ENCODE measurements around the gene TRMT1. TPM values are rescaled to one million over a fixed set of nuclear protein-coding genes. Genes with fewer than 3 reads are reported as not detected.
A peak's percentile ranks its signal among the peaks of the same experiment; 100 is the strongest.

The TRMT1 gene
- total RNA-seq, 1 donor from 2014 or later: 153 TPM

DNA sequence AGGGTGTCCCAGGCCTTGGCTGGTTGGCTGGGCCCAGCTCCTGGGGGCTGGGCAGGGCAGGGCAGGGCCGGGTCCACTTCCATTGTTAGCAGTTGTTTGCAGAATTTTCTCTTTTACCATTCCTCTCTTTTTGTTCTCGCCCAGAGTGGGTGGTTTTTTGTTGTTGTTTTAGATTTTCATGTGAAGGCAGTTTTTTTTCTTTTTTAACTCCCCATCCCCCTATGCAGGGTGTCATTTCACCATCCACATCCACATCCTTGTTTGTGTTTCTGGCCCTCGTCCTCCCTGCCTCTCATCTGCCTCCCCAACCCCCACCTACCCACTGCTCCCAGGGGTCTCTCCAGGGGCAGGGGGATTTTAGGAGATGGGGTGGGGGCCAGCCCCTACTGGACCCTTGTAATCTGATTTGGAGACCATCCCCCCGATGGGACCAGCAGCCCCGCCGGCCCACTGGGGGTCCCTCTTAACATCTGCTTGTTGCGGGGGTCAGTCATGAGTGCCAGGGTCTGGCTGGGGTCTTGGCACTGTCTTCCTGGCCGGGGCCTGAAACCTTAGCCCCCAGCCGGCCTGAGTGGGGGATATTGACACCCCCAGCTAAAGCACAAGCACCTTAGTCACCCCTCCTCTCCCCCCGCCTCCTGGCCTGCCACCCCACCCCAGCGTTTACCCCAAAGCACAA lies 23.2 kb upstream of the TRMT1 start:
- intact Hi-C loops (cut with micrococcal nuclease): no loop called here
- H3K27ac Mint-ChIP-seq: peak overlapping the region; percentile 54
- peaks cover 38% of the 10 kb centered on the region for H3K36me3 Mint-ChIP-seq (ENCODE audit: low read depth)
- no peaks in the 10 kb centered on the region for H3K4me1 Mint-ChIP-seq
- H3K9me3 Mint-ChIP-seq: no peaks in the 10 kb centered on the region
- DNase-seq: no peak
- H3K27me3 Mint-ChIP-seq: no peaks in the 10 kb centered on the region
- no peak overlapping the region for H3K4me3 Mint-ChIP-seq

DNA sequence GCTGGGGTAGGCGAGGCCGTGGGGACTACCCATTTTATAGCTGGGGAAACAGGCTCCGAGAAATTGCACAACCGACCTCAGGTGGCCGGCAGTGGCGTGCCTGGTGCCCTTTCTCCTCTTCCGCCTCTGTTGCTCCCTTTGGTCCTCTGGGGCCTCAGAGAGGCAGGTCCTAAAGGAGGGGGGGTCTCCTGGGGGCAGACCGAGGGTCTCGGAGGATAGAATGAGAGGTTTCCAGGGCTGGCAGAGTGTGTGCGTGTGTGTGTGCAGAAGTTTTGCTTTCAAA lies 22.3 kb upstream of the TRMT1 start:
- H3K9me3 Mint-ChIP-seq: no peaks in the 10 kb centered on the region

DNA sequence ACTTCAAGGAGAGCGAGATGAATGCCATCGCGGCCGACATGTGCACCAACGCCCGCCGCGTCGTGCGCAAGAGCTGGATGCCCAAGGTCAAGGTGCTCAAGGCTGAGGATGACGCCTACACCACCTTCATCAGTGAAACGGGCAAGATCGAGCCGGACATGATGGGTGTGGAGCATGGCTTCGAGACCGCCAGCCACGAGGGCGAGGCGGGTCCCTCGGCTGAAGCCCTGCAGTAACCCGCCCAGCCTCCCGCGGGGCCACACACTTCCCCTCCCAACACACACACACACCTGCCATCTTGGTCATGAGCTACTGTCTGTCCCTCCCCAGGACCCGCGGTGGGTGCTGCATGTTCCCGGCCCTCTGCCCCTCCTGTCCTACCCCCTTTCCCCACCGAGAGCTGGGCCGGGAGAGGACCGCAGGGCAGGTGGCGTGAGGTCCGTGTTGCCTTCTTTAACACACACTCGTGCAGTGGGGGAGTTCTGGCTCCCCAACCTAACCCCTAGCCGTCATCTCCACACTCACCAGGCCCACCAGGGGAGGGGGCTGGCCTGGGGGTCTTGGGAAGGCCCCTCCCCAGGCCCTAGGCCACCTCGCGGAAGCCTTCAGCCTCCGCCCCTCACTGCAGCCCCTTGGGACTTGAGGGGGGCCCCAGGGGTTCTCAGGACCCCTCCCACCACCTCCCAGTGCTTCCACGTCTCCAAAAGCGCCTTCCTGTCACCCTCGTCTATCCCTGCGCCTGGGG lies 21.8 kb upstream of the TRMT1 start:
- no peak for DNase-seq
- H3K9me3 Mint-ChIP-seq: no peaks in the 10 kb centered on the region
- intact Hi-C loops (cut with micrococcal nuclease): no loop called here
- peaks cover 4% of the 10 kb centered on the region for H3K4me1 Mint-ChIP-seq
- H3K27ac Mint-ChIP-seq: no peak overlapping the region
- H3K27me3 Mint-ChIP-seq: no peaks in the 10 kb centered on the region
- H3K4me3 Mint-ChIP-seq: no peak overlapping the region
- H3K36me3 Mint-ChIP-seq (ENCODE audit: low read depth): peaks cover 34% of the 10 kb centered on the region

More for the DNA sequence above, 22.3 kb upstream of the TRMT1 start:
- Mint-ChIP-seq H3K4me1 (no peaks in the 10 kb centered on the region), H3K27me3 (no peaks in the 10 kb centered on the region), H3K36me3 (ENCODE audit: low read depth) (peaks cover 38% of the 10 kb centered on the region), H3K27ac (no peak overlapping the region), H3K4me3 (no peak overlapping the region)
- intact Hi-C loops (cut with micrococcal nuclease): no loop called here
- DNase-seq: no peak

DNA sequence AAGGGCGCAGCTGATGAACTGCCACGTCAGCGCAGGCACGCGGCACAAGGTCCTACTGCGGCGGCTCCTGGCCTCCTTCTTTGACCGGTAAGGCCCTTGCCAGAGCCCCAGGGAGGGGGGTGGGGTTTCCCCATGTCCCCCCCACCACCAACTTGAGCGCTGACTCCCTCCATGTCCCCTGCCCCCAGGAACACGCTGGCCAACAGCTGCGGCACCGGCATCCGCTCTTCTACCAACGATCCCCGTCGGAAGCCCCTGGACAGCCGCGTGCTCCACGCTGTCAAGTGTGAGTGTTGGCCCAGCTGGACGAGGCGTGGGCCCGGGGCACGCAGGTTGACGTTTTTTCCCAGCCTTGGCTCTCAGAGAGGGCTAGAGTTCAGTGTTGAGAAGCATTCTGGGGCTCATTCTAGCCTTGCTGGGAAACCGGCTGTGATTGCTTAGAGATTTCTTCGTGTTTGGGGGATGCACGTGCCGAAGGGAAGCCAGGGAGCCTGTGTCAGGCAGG lies 20.8 kb upstream of the TRMT1 start:
- Mint-ChIP-seq H3K4me3 (no peak overlapping the region), H3K27ac (no peak overlapping the region)
- intact Hi-C loops (cut with micrococcal nuclease): no loop called here

DNA sequence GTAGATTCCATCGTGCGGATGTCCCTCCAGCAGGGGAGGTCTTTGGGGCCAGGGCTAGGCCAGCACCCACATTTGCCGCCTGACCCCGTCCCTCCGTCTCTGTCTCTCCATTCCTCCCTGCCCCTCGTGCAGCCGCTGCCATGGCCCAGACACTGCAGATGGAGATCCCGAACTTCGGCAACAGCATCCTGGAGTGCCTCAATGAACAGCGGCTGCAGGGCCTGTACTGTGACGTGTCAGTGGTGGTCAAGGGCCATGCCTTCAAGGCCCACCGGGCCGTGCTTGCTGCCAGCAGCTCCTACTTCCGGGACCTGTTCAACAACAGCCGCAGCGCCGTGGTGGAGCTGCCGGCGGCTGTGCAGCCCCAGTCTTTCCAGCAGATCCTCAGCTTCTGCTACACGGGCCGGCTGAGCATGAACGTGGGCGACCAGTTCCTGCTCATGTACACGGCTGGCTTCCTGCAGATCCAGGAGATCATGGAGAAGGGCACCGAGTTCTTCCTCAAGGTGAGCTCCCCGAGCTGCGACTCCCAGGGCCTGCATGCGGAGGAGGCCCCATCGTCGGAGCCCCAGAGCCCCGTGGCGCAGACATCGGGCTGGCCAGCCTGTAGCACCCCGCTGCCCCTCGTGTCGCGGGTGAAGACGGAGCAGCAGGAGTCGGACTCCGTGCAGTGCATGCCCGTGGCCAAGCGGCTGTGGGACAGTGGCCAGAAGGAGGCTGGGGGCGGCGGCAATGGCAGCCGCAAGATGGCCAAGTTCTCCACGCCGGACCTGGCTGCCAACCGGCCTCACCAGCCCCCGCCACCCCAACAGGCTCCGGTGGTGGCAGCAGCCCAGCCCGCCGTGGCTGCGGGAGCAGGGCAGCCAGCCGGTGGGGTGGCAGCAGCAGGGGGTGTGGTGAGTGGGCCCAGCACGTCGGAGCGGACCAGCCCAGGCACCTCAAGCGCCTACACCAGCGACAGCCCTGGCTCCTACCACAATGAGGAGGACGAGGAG lies 18.8 kb upstream of the TRMT1 start:
- Mint-ChIP-seq H3K9me3 (no peaks in the 10 kb centered on the region), H3K4me3 (no peak overlapping the region), H3K36me3 (ENCODE audit: low read depth) (peaks cover 36% of the 10 kb centered on the region), H3K4me1 (peaks cover 28% of the 10 kb centered on the region), H3K27ac (peak overlapping the region; percentile 42), H3K27me3 (no peaks in the 10 kb centered on the region)
- intact Hi-C loops (cut with micrococcal nuclease): no loop called here
- no peak for DNase-seq

More for the DNA sequence above, 20.8 kb upstream of the TRMT1 start:
- Mint-ChIP-seq H3K27me3 (no peaks in the 10 kb centered on the region), H3K9me3 (no peaks in the 10 kb centered on the region), H3K4me1 (peaks cover 14% of the 10 kb centered on the region), H3K36me3 (ENCODE audit: low read depth) (peaks cover 36% of the 10 kb centered on the region)
- no peak for DNase-seq

DNA sequence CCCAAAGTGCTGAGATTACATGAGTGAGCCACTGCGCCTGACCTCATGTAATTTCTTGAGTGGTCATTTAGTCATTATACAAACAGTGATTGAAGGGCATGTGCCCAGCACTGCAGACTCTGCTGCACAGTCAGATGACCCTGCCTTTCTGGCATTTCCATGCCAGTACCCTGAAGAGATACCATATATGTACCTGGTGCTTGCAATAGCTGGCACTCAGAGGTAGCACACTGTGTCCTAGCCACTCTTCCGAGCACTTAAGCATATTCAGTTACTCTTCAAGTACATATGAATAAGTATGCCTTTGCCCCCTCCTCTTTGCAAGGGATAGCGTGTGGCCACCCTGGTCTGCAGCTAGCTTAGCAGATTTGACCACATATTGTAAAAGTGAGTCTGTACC lies 18.1 kb upstream of the TRMT1 start:
- Mint-ChIP-seq H3K4me3 (no peak overlapping the region), H3K9me3 (no peaks in the 10 kb centered on the region), H3K36me3 (ENCODE audit: low read depth) (peaks cover 37% of the 10 kb centered on the region), H3K27ac (peak overlapping the region; percentile 70), H3K27me3 (no peaks in the 10 kb centered on the region), H3K4me1 (peaks cover 28% of the 10 kb centered on the region)
- no peak for DNase-seq
- intact Hi-C loops (cut with micrococcal nuclease): no loop called here

DNA sequence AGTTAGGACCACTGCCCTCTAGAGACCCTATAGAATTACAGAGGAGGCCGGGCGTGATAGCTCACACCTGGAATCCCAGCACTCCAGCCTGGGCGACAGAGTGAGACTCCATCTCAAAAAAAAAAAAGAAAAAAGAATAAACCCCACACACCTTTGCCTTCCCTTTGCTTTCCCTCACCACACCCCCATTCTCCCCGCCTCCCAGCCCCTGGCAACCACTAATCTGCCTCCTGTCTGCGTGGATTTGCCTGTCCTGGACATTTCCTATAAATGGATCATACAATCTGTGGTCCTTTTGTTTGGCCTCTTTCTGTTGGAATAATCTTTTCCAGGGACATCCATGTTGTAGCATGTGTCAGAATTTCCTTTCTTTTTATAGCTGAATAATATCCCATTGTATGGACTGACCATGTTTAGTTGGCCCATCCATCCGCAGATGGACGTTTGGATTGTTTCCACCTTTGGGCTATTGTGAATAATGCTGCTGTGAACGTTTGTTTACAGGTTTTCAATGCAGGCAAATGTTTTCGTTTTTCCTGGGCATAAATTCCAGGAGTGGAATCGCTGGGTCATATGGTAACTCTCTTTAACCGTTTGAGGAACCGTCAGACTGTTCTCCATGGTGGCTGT lies 16.8 kb upstream of the TRMT1 start:
- Mint-ChIP-seq H3K4me3 (peak overlapping the region; percentile 85), H3K4me1 (peaks cover 33% of the 10 kb centered on the region), H3K36me3 (ENCODE audit: low read depth) (peaks cover 33% of the 10 kb centered on the region), H3K9me3 (no peaks in the 10 kb centered on the region), H3K27ac (peak overlapping the region; percentile 98), H3K27me3 (no peaks in the 10 kb centered on the region)
- intact Hi-C loops (cut with micrococcal nuclease): no loop called here
- DNase-seq: no peak

DNA sequence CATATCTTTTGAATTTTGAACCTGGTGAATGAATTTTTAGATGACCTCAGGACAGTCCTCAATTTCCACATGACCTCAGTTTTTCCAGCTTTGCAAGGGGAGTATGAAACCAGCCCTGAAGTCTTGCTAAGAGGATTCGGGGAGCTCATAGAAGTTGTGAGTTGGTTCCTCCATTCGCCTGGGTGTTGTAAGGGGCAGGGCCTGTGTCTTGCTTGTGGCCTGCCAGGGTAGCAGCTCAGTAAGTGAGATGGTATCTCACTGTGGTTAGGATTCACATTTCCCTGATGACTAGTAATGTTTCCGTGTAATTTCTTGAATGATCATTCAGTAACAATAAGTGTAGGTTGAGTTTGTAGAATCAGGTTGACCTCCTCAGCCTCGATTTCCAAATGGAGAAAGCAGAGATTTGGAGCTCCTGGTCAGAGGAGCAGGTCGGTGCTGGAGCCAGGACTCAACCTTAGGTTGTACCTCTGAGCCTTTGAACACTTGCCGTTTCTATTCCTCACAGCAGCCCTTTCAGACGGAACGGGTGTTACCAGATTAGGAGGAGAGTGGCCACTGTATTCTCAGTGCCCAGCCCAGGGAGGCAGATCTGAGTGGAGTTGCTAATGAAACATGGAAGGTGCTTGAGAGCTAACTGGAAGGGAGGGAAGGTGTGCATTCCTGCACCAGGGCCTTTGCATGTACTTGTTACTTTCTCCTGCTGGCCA lies 16.1 kb upstream of the TRMT1 start:
- no peaks in the 10 kb centered on the region for H3K9me3 Mint-ChIP-seq
- H3K36me3 Mint-ChIP-seq (ENCODE audit: low read depth): peaks cover 27% of the 10 kb centered on the region
- H3K27ac Mint-ChIP-seq: peak overlapping the region; percentile 98
- intact Hi-C loops (cut with micrococcal nuclease): loop anchor here (1.0 kb wide), 4 partner anchors 14 to 32 kb away; partner anchors contain the start of genes IER2, NACC1 and STX10
- no peaks in the 10 kb centered on the region for H3K27me3 Mint-ChIP-seq
- peak; percentile 85 for DNase-seq
- H3K4me1 Mint-ChIP-seq: peaks cover 38% of the 10 kb centered on the region
- peak overlapping the region; percentile 85 for H3K4me3 Mint-ChIP-seq

DNA sequence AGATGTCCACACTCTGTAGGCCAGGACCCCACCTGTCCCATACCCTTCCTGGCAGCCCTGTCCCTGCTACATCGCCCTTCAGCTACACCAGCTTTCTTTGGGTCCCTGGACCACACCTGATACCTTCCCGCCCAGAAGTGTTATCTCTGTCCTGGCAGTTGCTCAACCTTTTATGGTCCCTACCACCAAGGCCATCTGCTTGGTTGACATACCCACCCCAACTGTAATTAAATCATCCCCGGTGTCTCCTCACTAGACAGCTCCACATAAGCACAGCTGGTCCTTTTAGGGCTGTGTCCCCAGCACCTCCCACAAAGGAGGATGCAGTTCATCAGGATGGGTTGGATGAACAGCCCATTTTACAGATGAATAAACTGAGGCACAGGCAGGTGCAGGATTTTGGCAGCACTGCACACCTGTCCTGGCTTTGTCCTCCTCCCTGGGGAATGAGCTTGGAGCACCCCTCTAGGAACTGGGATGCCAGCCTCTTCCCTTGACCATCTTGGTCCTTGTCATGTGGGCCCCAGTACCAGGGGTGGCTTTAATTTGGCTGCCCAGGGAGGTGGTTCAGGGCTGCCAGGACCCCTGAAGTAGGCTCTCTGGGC lies 14.4 kb upstream of the TRMT1 start:
- Mint-ChIP-seq H3K27ac (peak overlapping the region; percentile 98), H3K36me3 (ENCODE audit: low read depth) (peaks cover 27% of the 10 kb centered on the region), H3K9me3 (no peaks in the 10 kb centered on the region), H3K4me1 (peaks cover 39% of the 10 kb centered on the region), H3K4me3 (no peak overlapping the region), H3K27me3 (no peaks in the 10 kb centered on the region)
- no peak for DNase-seq
- intact Hi-C loops (cut with micrococcal nuclease): no loop called here

DNA sequence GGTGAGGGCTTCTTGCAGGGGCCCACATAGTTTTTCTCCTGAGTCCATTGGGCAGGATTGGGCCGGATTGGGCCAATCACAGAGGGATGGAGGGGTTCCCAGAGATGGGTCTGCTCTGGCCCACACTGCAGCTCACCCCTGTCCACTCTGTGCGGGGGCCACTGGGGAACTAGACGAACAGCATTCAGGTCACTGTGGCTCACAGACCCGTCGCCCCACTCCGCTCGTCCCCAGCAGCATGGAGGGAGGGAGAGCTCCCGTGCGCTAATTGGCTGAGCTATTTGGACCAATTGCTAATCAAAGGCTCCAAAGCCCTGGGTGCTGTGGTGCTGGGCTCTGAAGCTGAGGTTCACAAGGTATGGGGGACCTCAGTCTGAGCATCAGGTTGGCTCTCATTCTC lies 12.8 kb upstream of the TRMT1 start:
- intact Hi-C loops (cut with micrococcal nuclease): no loop called here
- H3K4me3 Mint-ChIP-seq: no peak overlapping the region

DNA sequence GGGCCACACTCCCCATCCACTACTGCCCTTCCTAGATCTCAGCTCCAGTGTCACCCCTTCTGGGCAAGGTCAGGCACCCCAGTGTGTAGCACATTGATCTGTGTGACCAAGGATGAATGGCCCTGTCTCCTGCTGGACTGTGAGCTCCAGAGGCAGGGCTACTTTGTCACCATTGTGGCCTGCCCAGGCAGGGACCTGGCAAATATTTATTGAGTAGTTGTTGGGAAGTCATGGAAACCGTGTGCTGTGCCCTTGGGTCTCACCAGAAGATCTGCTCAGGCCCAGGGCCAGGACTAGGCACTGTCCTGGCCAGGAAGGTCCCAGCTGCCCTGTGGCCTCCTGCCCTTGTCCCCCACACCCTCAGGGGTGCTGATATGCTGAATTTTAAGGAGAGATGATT lies 12.0 kb upstream of the TRMT1 start:
- Mint-ChIP-seq H3K27ac (peak overlapping the region; percentile 63), H3K9me3 (no peaks in the 10 kb centered on the region), H3K4me1 (peaks cover 37% of the 10 kb centered on the region), H3K4me3 (no peak overlapping the region), H3K36me3 (ENCODE audit: low read depth) (peaks cover 30% of the 10 kb centered on the region), H3K27me3 (no peaks in the 10 kb centered on the region)
- DNase-seq: no peak
- intact Hi-C loops (cut with micrococcal nuclease): no loop called here

More for the DNA sequence above, 12.8 kb upstream of the TRMT1 start:
- DNase-seq: no peak
- H3K9me3 Mint-ChIP-seq: no peaks in the 10 kb centered on the region
- H3K36me3 Mint-ChIP-seq (ENCODE audit: low read depth): peaks cover 29% of the 10 kb centered on the region
- peaks cover 39% of the 10 kb centered on the region for H3K4me1 Mint-ChIP-seq
- H3K27me3 Mint-ChIP-seq: no peaks in the 10 kb centered on the region
- no peak overlapping the region for H3K27ac Mint-ChIP-seq

DNA sequence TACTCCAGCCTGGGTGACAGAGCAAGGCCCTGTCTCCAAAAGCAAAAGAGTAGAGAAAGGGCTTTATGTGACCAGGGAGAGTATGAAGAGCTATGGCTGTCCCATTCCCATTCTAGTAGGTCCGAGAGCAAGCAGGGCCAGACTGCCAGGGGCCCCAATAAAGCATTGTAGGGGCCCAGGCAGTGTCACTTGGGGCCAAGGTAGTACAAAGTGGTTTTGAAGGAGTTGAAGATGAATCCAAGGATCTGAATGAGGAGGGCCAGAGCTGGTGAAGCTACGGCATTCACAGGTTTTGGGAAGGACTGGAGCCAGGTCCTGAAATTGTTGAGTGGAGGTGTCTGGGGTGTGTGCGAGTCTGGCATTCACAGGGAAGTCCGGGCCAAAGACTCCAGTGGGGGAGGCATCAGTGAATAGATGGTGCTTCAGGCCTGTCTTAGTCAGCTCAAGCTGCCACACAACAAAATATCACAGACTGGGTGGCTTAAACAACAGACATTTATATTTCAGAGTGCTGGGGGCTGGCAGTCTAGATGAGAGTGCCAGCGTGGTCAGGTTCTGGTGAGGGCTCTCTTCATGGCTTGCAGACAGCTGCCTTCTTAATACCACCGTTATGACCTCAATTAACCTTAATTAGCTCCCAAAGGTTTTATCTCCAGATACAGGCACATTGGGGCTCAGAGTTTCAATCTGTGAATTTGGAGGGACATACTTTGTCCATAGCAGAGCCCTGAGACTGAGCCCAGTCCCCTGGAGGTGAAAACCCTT lies 11.5 kb upstream of the TRMT1 start:
- peaks cover 35% of the 10 kb centered on the region for H3K36me3 Mint-ChIP-seq (ENCODE audit: low read depth)

More for the DNA sequence above, 11.5 kb upstream of the TRMT1 start:
- peaks cover 31% of the 10 kb centered on the region for H3K4me1 Mint-ChIP-seq
- intact Hi-C loops (cut with micrococcal nuclease): no loop called here
- no peak overlapping the region for H3K27ac Mint-ChIP-seq
- no peak for DNase-seq
- no peaks in the 10 kb centered on the region for H3K27me3 Mint-ChIP-seq
- H3K9me3 Mint-ChIP-seq: no peaks in the 10 kb centered on the region
- no peak overlapping the region for H3K4me3 Mint-ChIP-seq

All from activated CD4-positive, alpha-beta T cell treated with anti-CD3 and anti-CD28 coated beads, Interleukin-2, amount 10 ng/mL, durations not matched to agents 24 days and 14 days (primary cell).